H9 (cell line): ENCODE data around the gene ZFP69. TPM values are rescaled to one million over a fixed set of nuclear protein-coding genes. Genes with fewer than 3 reads are reported as not detected.

Experiments
- DNase-seq: peaks from one replicate; pipeline ENCODE4 v3.0.0-alpha.2; 2017
- H2AFZ ChIP-seq: one replicate; pipeline ENCODE4 v1.6.1; 2013; ENCODE audit warnings: mild to moderate bottlenecking, low read length, control low read depth, moderate library complexity
- H2AK5ac ChIP-seq: 2 replicates; pipeline ENCODE4 v1.6.1; 2013; ENCODE audit warnings: low read length, control low read depth, mixed read lengths; ENCODE audit not compliant: insufficient read length
- H2BK120ac ChIP-seq: one replicate; pipeline ENCODE4 v1.6.1; 2013; ENCODE audit warnings: low read depth, mild to moderate bottlenecking, low read length, control low read depth, inconsistent platforms; ENCODE audit not compliant: poor library complexity, severe bottlenecking
- H2BK12ac ChIP-seq: 2 replicates; pipeline ENCODE4 v1.6.1; 2013; ENCODE audit warnings: low read length, control low read depth, mixed read lengths, low read depth; ENCODE audit not compliant: insufficient read length
- H2BK15ac ChIP-seq: 2 replicates; pipeline ENCODE4 v1.6.1; 2013; ENCODE audit warnings: low read depth, low read length, control low read depth
- H2BK20ac ChIP-seq: one replicate; pipeline ENCODE4 v1.6.1; 2013; ENCODE audit warnings: low read depth, mild to moderate bottlenecking, low read length, control low read depth, inconsistent platforms; ENCODE audit not compliant: poor library complexity, severe bottlenecking
- H2BK5ac ChIP-seq: 2 replicates; pipeline ENCODE4 v1.6.1; 2013; ENCODE audit warnings: low read length, control low read depth, mixed read lengths; ENCODE audit not compliant: insufficient read length
- H3K14ac ChIP-seq: 2 replicates; pipeline ENCODE4 v1.6.1; 2013; ENCODE audit warnings: low read length, control low read depth; ENCODE audit not compliant: insufficient read depth
- H3K18ac ChIP-seq: 2 replicates; pipeline ENCODE4 v1.6.1; 2013; ENCODE audit warnings: low read depth, mild to moderate bottlenecking, mixed read lengths, low read length, control low read depth; ENCODE audit not compliant: insufficient read length
- H3K23ac ChIP-seq: 2 replicates; pipeline ENCODE4 v1.6.1; 2013; ENCODE audit warnings: low read length, control low read depth, mixed read lengths, low read depth; ENCODE audit not compliant: insufficient read length
- H3K23me2 ChIP-seq: 2 replicates; pipeline ENCODE4 v1.6.1; 2013; ENCODE audit warnings: low read depth, mild to moderate bottlenecking, mixed read lengths, low read length, control low read depth; ENCODE audit not compliant: insufficient read length, poor library complexity, severe bottlenecking
- H3K27ac ChIP-seq: 2 replicates; pipeline ENCODE4 v1.5.1; 2013; ENCODE audit warnings: low read length, control low read depth, mixed read lengths, low read depth; ENCODE audit not compliant: insufficient read length
- H3K27me3 ChIP-seq: 2 replicates; pipeline ENCODE4 v1.6.1; 2013; ENCODE audit warnings: low read length, control low read depth, inconsistent platforms; ENCODE audit not compliant: insufficient read depth
- H3K4ac ChIP-seq: 2 replicates; pipeline ENCODE4 v1.6.1; 2013; ENCODE audit warnings: low read depth, mild to moderate bottlenecking, control low read depth, inconsistent platforms, low read length, moderate library complexity
- H3K4me1 ChIP-seq: 2 replicates; pipeline ENCODE4 v1.6.1; 2013; ENCODE audit warnings: low read length, control low read depth, inconsistent platforms; ENCODE audit not compliant: insufficient read depth
- H3K4me2 ChIP-seq: 2 replicates; pipeline ENCODE4 v1.6.1; 2013; ENCODE audit warnings: low read length, control low read depth, mixed read lengths; ENCODE audit not compliant: insufficient read length, insufficient read depth
- H3K56ac ChIP-seq: 2 replicates; pipeline ENCODE4 v1.6.1; 2013; ENCODE audit warnings: low read depth, mild to moderate bottlenecking, mixed read lengths, low read length, control low read depth; ENCODE audit not compliant: insufficient read length
- H3K79me1 ChIP-seq: 2 replicates; pipeline ENCODE4 v1.6.1; 2013; ENCODE audit warnings: low read depth, mild to moderate bottlenecking, moderate library complexity, low read length, control low read depth, inconsistent platforms; ENCODE audit not compliant: insufficient read depth, poor library complexity, severe bottlenecking
- H3K79me2 ChIP-seq: 2 replicates; pipeline ENCODE4 v1.6.1; 2013; ENCODE audit warnings: low read length, control low read depth, inconsistent platforms; ENCODE audit not compliant: insufficient read depth
- H3K9ac ChIP-seq: 2 replicates; pipeline ENCODE4 v1.6.1; 2013; ENCODE audit warnings: low read length, control low read depth, mixed read lengths; ENCODE audit not compliant: insufficient read length; ENCODE audit errors: extremely low read depth
- H3K9me3 ChIP-seq: one replicate; pipeline ENCODE4 v1.6.1; 2013; ENCODE audit warnings: low read depth, low read length, inconsistent platforms; ENCODE audit not compliant: control insufficient read depth
- H3T11ph ChIP-seq: one replicate; pipeline ENCODE4 v1.6.1; 2013; ENCODE audit warnings: mild to moderate bottlenecking, low read length, control low read depth, inconsistent platforms
- H4K20me1 ChIP-seq: one replicate; pipeline ENCODE4 v1.6.1; 2013; ENCODE audit not compliant: control insufficient read depth, insufficient read length, insufficient read depth
- H4K5ac ChIP-seq: 2 replicates; pipeline ENCODE4 v1.6.1; 2013; ENCODE audit warnings: low read depth, mild to moderate bottlenecking, mixed read lengths, low read length, control low read depth; ENCODE audit not compliant: insufficient read length
- H4K8ac ChIP-seq: replicated peaks from 2 replicates; pipeline ENCODE4 v1.6.1; 2013; ENCODE audit warnings: low read length, control low read depth, mixed read lengths, low read depth; ENCODE audit not compliant: insufficient read length
- H4K91ac ChIP-seq: 2 replicates; pipeline ENCODE4 v1.6.1; 2013; ENCODE audit warnings: low read depth, mild to moderate bottlenecking, moderate library complexity, mixed read lengths, low read length, control low read depth; ENCODE audit not compliant: insufficient read length
- H3K27ac Mint-ChIP-seq, 3 experiments: 2 replicates in 2 of 3; 3 replicates in 1 of 3; pipeline ENCODE4 v1.8.0; 2020 to 2021; ENCODE audit warnings: mixed read lengths in 3 of 3, mild to moderate bottlenecking in 1 of 3, moderate library complexity in 1 of 3
- H3K27me3 Mint-ChIP-seq: 2 replicates; pipeline ENCODE4 v1.8.0; 2021; ENCODE audit warnings: low read depth, mild to moderate bottlenecking, moderate library complexity, mixed read lengths
- H3K36me3 Mint-ChIP-seq, 3 experiments: 2 replicates in 2 of 3; 3 replicates in 1 of 3; pipeline ENCODE4 v1.8.0; 2020 to 2021; ENCODE audit warnings: low read depth in 3 of 3, mixed read lengths in 3 of 3; ENCODE audit not compliant: insufficient read depth in 1 of 3
- H3K4me1 Mint-ChIP-seq, 2 experiments: 2 replicates each; pipeline ENCODE4 v1.8.0; 2020; ENCODE audit warnings: mixed read lengths in 2 of 2
- H3K4me3 Mint-ChIP-seq, 2 experiments: 2 replicates in 1 of 2; 3 replicates in 1 of 2; pipeline ENCODE4 v1.8.0; 2020 to 2021; ENCODE audit warnings: mild to moderate bottlenecking in 2 of 2, mixed read lengths in 2 of 2, moderate library complexity in 1 of 2
- H3K9me3 Mint-ChIP-seq, 2 experiments: 2 replicates in 1 of 2; 3 replicates in 1 of 2; pipeline ENCODE4 v1.8.0; 2020; ENCODE audit warnings: mild to moderate bottlenecking in 2 of 2, mixed read lengths in 2 of 2, moderate library complexity in 1 of 2
- WGBS: extraction: QIAGEN DNeasy Blood & Tissue Kit; methylation state at CpG from one replicate; pipeline ENCODE4 v1.1.7; 2013; ENCODE audit warnings: missing lambda C conversion rate, low lambda C conversion rate, mixed read lengths; ENCODE audit not compliant: insufficient read length; ENCODE audit errors: extremely low coverage; 5-methylcytosine and 5-hydroxymethylcytosine counted together
- total RNA-seq: library from RNA; stranded (reverse); gene quantifications from 2 replicates; pipeline ENCODE4 v1.2.1, GENCODE V29; 2021
- TF ChIP-seq, protein P1 (sequence below): fragments of 200-600 bp; sonication (generic); conservative IDR thresholded peaks from 3 replicates; pipeline ENCODE4 v1.8.0; 2021; ENCODE audit warnings: antibody characterized with exemption, mild to moderate bottlenecking

ZFP69 gene
- total RNA-seq, 1 experiment from 2014 or later: 6.8 TPM

DNA sequence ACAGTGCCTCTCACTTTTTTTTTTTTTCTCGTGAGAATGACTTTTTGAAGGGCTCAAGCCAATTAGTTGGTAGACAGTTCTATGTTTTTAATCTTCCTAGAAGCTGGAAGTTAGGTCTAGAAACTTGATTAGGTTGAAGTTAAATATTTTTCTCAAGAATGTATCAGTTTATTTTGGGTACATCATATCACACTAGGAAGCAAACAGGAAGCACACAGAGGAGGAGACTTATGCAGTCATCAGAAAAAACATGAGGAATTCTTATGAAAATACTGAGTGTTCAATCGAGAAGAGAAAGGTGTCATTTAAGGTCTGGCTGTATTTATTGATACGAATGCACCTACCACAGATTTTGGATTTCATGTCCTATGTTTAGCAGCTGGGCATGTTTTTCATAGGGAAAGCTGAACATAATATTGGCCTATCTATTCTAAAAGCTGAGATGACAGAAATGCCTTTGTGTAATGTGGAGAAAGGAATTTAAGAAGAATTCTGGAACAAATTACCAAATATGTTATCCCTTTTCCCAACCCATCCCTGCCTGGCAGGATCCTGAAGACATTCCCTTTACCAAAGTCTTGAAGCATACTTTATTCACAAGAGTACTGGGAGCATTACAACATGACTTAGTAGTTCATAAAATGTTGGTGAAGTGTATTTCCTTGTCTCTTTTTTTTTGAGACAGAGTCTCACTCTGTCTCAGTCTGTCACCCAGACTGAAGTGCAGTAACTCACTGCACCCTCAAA is 44.3 kb upstream of the ZFP69 start:
- Histone ChIP-seq H2AK5ac (no peak overlapping the region), H3K9me3 (no peaks in the 10 kb centered on the region), H2AFZ (no peak overlapping the region), H2BK12ac (no peak overlapping the region), H3K27me3 (no peaks in the 10 kb centered on the region), H2BK15ac (no peak overlapping the region), H2BK20ac (no peak overlapping the region), H3K4me1 (no peaks in the 10 kb centered on the region), H3K79me2 (no peaks in the 10 kb centered on the region), H4K5ac (no peak overlapping the region), H4K20me1 (no peaks in the 10 kb centered on the region), H3K23me2 (no peaks in the 10 kb centered on the region), H2BK5ac (no peak overlapping the region), H3K4me2 (no peak overlapping the region), H3K14ac (no peak overlapping the region), H3K23ac (no peak overlapping the region), H2BK120ac (no peak overlapping the region), H3K4ac (no peak overlapping the region), H3K79me1 (no peaks in the 10 kb centered on the region), H3K27ac (no peak overlapping the region), H3K56ac (no peak overlapping the region), H3K18ac (no peak overlapping the region), H3T11ph (no peak overlapping the region), H3K9ac (no peak overlapping the region), H4K8ac (no peak overlapping the region), H4K91ac (no peak overlapping the region)
- TF ChIP-seq, protein P1, sequence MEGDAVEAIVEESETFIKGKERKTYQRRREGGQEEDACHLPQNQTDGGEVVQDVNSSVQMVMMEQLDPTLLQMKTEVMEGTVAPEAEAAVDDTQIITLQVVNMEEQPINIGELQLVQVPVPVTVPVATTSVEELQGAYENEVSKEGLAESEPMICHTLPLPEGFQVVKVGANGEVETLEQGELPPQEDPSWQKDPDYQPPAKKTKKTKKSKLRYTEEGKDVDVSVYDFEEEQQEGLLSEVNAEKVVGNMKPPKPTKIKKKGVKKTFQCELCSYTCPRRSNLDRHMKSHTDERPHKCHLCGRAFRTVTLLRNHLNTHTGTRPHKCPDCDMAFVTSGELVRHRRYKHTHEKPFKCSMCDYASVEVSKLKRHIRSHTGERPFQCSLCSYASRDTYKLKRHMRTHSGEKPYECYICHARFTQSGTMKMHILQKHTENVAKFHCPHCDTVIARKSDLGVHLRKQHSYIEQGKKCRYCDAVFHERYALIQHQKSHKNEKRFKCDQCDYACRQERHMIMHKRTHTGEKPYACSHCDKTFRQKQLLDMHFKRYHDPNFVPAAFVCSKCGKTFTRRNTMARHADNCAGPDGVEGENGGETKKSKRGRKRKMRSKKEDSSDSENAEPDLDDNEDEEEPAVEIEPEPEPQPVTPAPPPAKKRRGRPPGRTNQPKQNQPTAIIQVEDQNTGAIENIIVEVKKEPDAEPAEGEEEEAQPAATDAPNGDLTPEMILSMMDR: no peak
- H3K9me3 Mint-ChIP-seq: no peaks in the 10 kb centered on the region; a peak in 1 of 5 replicates
- H3K27me3 Mint-ChIP-seq: 0 out of 2 replicates have a peak, but pooled peaks cover 2% of the 10 kb centered on the region
- H3K36me3 Mint-ChIP-seq: no peaks in the 10 kb centered on the region
- H3K4me3 Mint-ChIP-seq: no peak overlapping the region
- DNase-seq: no peak
- no peaks in the 10 kb centered on the region for H3K4me1 Mint-ChIP-seq
- WGBS: no CpG with 5 or more reads among the region's 3 CpGs
- H3K27ac Mint-ChIP-seq: no peak overlapping the region
